ENCODE data around the gene TMEM178B.

The TMEM178B gene

GRCh38 chr7:141280100-141280499 is 206.2 kb downstream of the TMEM178B start:
- H3K9me3 Mint-ChIP-seq, result no peaks in the 10 kb centered on the region
- H3K27ac Mint-ChIP-seq (ENCODE audit: low read depth), result no peak overlapping the region
- peaks cover 15% of the 10 kb centered on the region for H3K27me3 Mint-ChIP-seq
- peaks cover 6% of the 10 kb centered on the region for H3K4me1 Mint-ChIP-seq
- H3K4me3 Mint-ChIP-seq, result no peak overlapping the region
- no peak for DNase-seq (ENCODE audit: low spot score in 2 of 2)
- no peaks in the 10 kb centered on the region for H3K36me3 Mint-ChIP-seq (ENCODE audit: insufficient read depth)
- no peak for ATAC-seq (replicated peaks; ENCODE audit: extremely low read depth, poor library complexity, severe bottlenecking)

GRCh38 chr7:141281311-141281710 is 207.4 kb downstream of the TMEM178B start:
- no peaks in the 10 kb centered on the region for H3K9me3 Mint-ChIP-seq
- peaks cover 15% of the 10 kb centered on the region for H3K27me3 Mint-ChIP-seq
- H3K4me1 Mint-ChIP-seq, result peaks cover 6% of the 10 kb centered on the region
- H3K27ac Mint-ChIP-seq (ENCODE audit: low read depth), result no peak overlapping the region
- ATAC-seq (replicated peaks; ENCODE audit: extremely low read depth, poor library complexity, severe bottlenecking) (no peak), DNase-seq (ENCODE audit: low spot score in 2 of 2) (no peak)
- no peak overlapping the region for H3K4me3 Mint-ChIP-seq
- H3K36me3 Mint-ChIP-seq (ENCODE audit: insufficient read depth), result no peaks in the 10 kb centered on the region

DNA sequence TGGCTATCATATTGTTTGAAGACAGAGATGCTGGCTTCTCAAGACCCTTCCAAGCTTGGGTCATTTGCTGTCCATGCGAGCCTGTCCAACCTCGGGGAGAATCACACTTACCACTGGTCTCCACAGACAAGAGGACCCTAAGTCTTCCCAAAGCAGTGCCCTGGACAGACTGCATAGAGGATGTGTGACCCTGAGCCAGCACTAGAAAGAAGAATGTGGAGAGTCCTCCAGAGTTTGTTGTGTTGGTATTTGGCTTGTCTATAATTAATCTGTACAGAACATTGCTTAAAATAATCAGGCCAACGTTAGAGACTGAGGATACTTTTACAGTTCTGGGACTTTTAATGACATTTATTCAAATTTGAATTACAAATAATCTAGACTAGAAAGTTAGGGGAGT is 212.7 kb downstream of the TMEM178B start:
- Mint-ChIP-seq H3K27me3 (peaks cover 31% of the 10 kb centered on the region), H3K27ac (ENCODE audit: low read depth) (no peak overlapping the region), H3K9me3 (no peaks in the 10 kb centered on the region), H3K36me3 (ENCODE audit: insufficient read depth) (no peaks in the 10 kb centered on the region), H3K4me1 (peaks cover 6% of the 10 kb centered on the region), H3K4me3 (no peak overlapping the region)
- ATAC-seq (replicated peaks; ENCODE audit: extremely low read depth, poor library complexity, severe bottlenecking), result no peak
- DNase-seq (ENCODE audit: low spot score in 2 of 2), result no peak

DNA sequence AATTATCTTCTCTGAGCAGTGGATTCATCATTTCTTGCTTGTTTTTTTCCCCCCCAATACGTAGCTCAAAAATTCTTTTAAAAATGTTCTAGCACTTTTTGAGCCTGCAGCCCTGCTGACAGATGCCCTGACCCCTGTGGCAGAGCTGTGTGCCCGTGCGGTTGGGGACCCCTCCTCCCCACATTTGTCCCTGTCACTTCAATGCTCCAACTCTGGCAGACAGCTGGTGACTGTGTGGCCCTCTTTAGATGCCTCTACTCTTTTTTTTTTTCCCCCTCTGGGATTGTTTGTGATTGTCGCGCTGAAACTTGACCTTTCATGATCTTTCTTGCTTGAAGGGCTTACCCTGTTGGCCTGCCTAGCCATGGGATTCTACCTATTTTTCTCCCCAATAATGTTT is 214.1 kb downstream of the TMEM178B start:
- ATAC-seq (replicated peaks; ENCODE audit: extremely low read depth, poor library complexity, severe bottlenecking), result no peak

GRCh38 chr7:141288626-141289025 is 214.8 kb downstream of the TMEM178B start:
- ATAC-seq (replicated peaks; ENCODE audit: extremely low read depth, poor library complexity, severe bottlenecking), result no peak

More for the DNA sequence above, 214.1 kb downstream of the TMEM178B start:
- peaks cover 36% of the 10 kb centered on the region for H3K27me3 Mint-ChIP-seq
- no peaks in the 10 kb centered on the region for H3K9me3 Mint-ChIP-seq
- H3K4me3 Mint-ChIP-seq, result no peak overlapping the region
- no peak for DNase-seq (ENCODE audit: low spot score in 2 of 2)
- no peak overlapping the region for H3K27ac Mint-ChIP-seq (ENCODE audit: low read depth)
- H3K36me3 Mint-ChIP-seq (ENCODE audit: insufficient read depth), result no peaks in the 10 kb centered on the region
- peaks cover 12% of the 10 kb centered on the region for H3K4me1 Mint-ChIP-seq

DNA sequence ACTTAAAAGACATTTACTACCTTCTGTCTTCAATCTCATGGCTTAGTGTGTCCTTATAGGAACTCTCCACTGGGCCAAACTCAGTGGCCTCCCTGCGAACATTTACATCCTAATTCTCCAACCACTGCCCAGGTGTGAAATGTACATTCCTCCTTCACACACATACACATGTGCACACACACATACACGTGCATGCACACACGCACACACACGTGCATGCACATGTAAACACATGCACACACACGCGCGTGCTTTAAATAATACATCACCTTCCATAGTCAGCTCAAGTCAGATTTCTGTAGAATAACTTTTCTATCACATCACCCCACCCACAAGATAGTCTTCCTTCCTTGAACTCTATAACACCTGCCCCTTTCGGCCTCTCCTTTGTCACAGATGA is 216.5 kb downstream of the TMEM178B start:
- Mint-ChIP-seq H3K27me3 (peaks cover 46% of the 10 kb centered on the region), H3K9me3 (no peaks in the 10 kb centered on the region), H3K4me3 (no peak overlapping the region), H3K4me1 (peaks cover 5% of the 10 kb centered on the region), H3K36me3 (ENCODE audit: insufficient read depth) (no peaks in the 10 kb centered on the region), H3K27ac (ENCODE audit: low read depth) (no peak overlapping the region)
- DNase-seq (ENCODE audit: low spot score in 2 of 2), result no peak
- no peak for ATAC-seq (replicated peaks; ENCODE audit: extremely low read depth, poor library complexity, severe bottlenecking)

More at GRCh38 chr7:141288626-141289025, 214.8 kb downstream of the TMEM178B start:
- Mint-ChIP-seq H3K36me3 (ENCODE audit: insufficient read depth) (no peaks in the 10 kb centered on the region), H3K27ac (ENCODE audit: low read depth) (no peak overlapping the region), H3K9me3 (no peaks in the 10 kb centered on the region), H3K27me3 (peaks cover 43% of the 10 kb centered on the region), H3K4me1 (peaks cover 7% of the 10 kb centered on the region), H3K4me3 (no peak overlapping the region)
- no peak for DNase-seq (ENCODE audit: low spot score in 2 of 2)

DNA sequence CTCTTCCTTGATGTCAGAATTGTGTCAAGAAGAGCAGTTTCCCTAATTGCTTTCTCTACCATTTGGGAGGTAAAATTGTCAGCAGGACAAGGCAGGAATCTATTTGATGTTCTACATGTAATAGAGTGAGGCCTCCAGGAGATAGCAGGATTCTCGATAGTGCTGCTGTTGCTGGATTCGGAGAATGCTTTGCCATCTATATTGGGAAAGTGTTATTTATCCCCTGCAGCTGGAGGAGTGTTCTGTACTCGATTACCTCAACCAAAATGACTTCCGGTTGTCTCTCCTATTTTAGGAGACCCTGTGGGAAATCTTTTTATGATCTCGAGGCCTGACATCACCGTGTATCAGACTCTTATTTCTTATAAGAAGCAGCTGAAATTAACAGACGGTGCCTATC is 217.1 kb downstream of the TMEM178B start:
- no peaks in the 10 kb centered on the region for H3K36me3 Mint-ChIP-seq (ENCODE audit: insufficient read depth)
- H3K27ac Mint-ChIP-seq (ENCODE audit: low read depth), result no peak overlapping the region
- ATAC-seq (replicated peaks; ENCODE audit: extremely low read depth, poor library complexity, severe bottlenecking) (no peak), DNase-seq (ENCODE audit: low spot score in 2 of 2) (no peak)
- no peaks in the 10 kb centered on the region for H3K9me3 Mint-ChIP-seq
- peaks cover 5% of the 10 kb centered on the region for H3K4me1 Mint-ChIP-seq
- no peak overlapping the region for H3K4me3 Mint-ChIP-seq
- peaks cover 46% of the 10 kb centered on the region for H3K27me3 Mint-ChIP-seq

DNA sequence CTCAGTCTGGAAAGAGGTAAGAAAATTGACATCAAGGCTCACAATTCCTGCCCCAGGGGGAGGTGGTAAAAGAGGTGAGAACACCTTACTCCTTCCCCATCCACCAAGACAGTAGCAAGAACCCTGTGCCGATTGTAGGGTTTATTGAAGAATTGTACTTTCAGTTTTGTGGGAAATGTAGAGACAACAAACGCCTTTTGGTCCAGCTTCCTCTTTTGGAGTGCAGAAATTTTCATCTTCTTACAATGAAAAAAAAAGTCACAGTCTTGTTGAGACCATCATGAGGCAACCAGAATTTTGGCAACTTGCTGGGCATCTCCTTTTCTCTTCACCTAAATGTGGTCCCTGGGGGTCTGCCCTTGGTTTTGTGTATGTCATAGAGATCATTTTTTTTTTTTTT is 217.7 kb downstream of the TMEM178B start:
- H3K4me3 Mint-ChIP-seq, result no peak overlapping the region
- ATAC-seq (replicated peaks; ENCODE audit: extremely low read depth, poor library complexity, severe bottlenecking), result no peak
- H3K36me3 Mint-ChIP-seq (ENCODE audit: insufficient read depth), result no peaks in the 10 kb centered on the region

DNA sequence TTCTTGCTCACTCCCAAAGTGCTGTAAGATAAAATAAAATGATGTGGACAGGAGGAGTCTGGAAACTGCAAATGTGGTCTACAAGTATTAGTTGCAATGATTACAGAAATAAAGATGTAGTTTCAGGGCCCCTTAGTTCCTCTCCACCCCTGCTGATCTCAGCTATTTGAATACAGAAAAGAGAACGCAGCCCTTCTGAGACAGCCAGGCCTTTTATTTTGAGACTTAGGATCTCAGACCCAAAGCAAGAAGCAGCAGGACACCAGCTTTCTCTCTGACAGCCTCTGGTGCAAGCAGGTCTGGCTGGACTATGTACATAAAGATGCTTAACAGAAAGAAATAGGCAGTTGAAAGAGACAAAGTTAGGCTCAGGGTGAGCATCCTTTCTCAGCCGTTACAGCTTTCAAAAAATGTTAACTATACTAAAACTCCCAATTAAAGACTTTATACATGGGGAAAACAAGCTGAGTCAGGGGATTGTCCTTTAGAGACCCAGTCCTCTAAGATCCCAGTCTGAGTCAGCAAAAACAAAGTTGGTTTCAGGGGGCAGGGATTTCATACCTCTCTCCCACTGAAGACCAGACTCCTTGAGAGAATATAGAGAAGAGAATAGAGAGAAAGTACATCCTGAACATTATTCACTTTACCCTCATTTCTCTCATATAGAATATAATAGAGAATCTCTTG is 220.4 kb downstream of the TMEM178B start:
- Mint-ChIP-seq H3K36me3 (ENCODE audit: insufficient read depth) (no peaks in the 10 kb centered on the region), H3K27ac (ENCODE audit: low read depth) (no peak overlapping the region), H3K4me1 (peaks cover 5% of the 10 kb centered on the region), H3K27me3 (peaks cover 34% of the 10 kb centered on the region), H3K9me3 (no peaks in the 10 kb centered on the region), H3K4me3 (no peak overlapping the region)
- no peak for ATAC-seq (replicated peaks; ENCODE audit: extremely low read depth, poor library complexity, severe bottlenecking)
- DNase-seq (ENCODE audit: low spot score in 2 of 2), result no peak

More for the DNA sequence above, 217.7 kb downstream of the TMEM178B start:
- Mint-ChIP-seq H3K27me3 (peaks cover 46% of the 10 kb centered on the region), H3K9me3 (no peaks in the 10 kb centered on the region), H3K4me1 (peaks cover 5% of the 10 kb centered on the region), H3K27ac (ENCODE audit: low read depth) (no peak overlapping the region)
- DNase-seq (ENCODE audit: low spot score in 2 of 2), result no peak

- no peak for DNase-seq (ENCODE audit: low spot score in 2 of 2)
- H3K27me3 Mint-ChIP-seq, result peaks cover 33% of the 10 kb centered on the region
- no peak overlapping the region for H3K4me3 Mint-ChIP-seq
- H3K4me1 Mint-ChIP-seq, result peaks cover 5% of the 10 kb centered on the region
- no peaks in the 10 kb centered on the region for H3K9me3 Mint-ChIP-seq
- no peak overlapping the region for H3K27ac Mint-ChIP-seq (ENCODE audit: low read depth)
- no peak for ATAC-seq (replicated peaks; ENCODE audit: extremely low read depth, poor library complexity, severe bottlenecking)
- no peaks in the 10 kb centered on the region for H3K36me3 Mint-ChIP-seq (ENCODE audit: insufficient read depth)
These were observed 221.6 kb downstream of the TMEM178B start for GRCh38 chr7:141295367-141295895.

- peaks cover 25% of the 10 kb centered on the region for H3K27me3 Mint-ChIP-seq
- H3K27ac Mint-ChIP-seq (ENCODE audit: low read depth), result no peak overlapping the region
- no peak for ATAC-seq (replicated peaks; ENCODE audit: extremely low read depth, poor library complexity, severe bottlenecking)
- H3K36me3 Mint-ChIP-seq (ENCODE audit: insufficient read depth), result no peaks in the 10 kb centered on the region
- no peaks in the 10 kb centered on the region for H3K9me3 Mint-ChIP-seq
- H3K4me3 Mint-ChIP-seq, result no peak overlapping the region
- no peak for DNase-seq (ENCODE audit: low spot score in 2 of 2)
- H3K4me1 Mint-ChIP-seq, result no peaks in the 10 kb centered on the region
These were observed 227.0 kb downstream of the TMEM178B start for GRCh38 chr7:141300816-141301215.

DNA sequence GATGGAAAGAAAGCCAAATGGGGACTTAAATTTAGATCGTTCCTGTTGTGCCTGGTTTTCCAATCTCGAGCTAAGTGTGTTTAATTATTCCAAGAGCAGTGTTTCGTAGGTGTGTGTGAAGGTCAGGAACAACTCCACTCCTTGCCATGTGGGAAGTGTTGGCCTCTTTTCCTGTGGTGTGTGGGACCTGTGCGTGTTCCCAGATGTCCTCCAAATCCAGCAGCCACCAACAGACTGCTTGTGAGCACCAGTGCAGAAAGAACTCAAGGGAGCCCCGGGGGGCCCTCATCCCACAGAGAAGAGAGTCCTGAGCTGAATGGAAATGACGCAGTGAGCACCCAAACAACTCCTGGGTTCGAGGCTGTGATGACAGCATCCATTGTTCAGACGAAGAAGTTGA is 227.7 kb downstream of the TMEM178B start:
- Mint-ChIP-seq H3K4me1 (no peaks in the 10 kb centered on the region), H3K4me3 (no peak overlapping the region), H3K27me3 (peaks cover 25% of the 10 kb centered on the region), H3K9me3 (no peaks in the 10 kb centered on the region), H3K27ac (ENCODE audit: low read depth) (no peak overlapping the region), H3K36me3 (ENCODE audit: insufficient read depth) (no peaks in the 10 kb centered on the region)
- DNase-seq (ENCODE audit: low spot score in 2 of 2), result no peak
- ATAC-seq (replicated peaks; ENCODE audit: extremely low read depth, poor library complexity, severe bottlenecking), result no peak

GRCh38 chr7:141302617-141303016 is 228.8 kb downstream of the TMEM178B start:
- no peak overlapping the region for H3K4me3 Mint-ChIP-seq
- no peak for ATAC-seq (replicated peaks; ENCODE audit: extremely low read depth, poor library complexity, severe bottlenecking)

More at GRCh38 chr7:141302617-141303016, 228.8 kb downstream of the TMEM178B start:
- H3K27me3 Mint-ChIP-seq, result peaks cover 27% of the 10 kb centered on the region
- no peaks in the 10 kb centered on the region for H3K36me3 Mint-ChIP-seq (ENCODE audit: insufficient read depth)
- no peak overlapping the region for H3K27ac Mint-ChIP-seq (ENCODE audit: low read depth)
- no peaks in the 10 kb centered on the region for H3K9me3 Mint-ChIP-seq
- no peak for DNase-seq (ENCODE audit: low spot score in 2 of 2)
- no peaks in the 10 kb centered on the region for H3K4me1 Mint-ChIP-seq

All from central memory CD8-positive, alpha-beta T cell (primary cell).